Fibroblast of peridontal ligament (primary cell): ENCODE measurements around the gene ZFHX2.
"Not testable (repeated sequence)": the region's sequence is repeated elsewhere in the genome, so short reads cannot be mapped to it uniquely, and the experiment has no call there.

ENCODE experiments used
- DNase-seq: peaks from one replicate; pipeline ENCODE4 v3.0.0-alpha.2; 2010; ENCODE audit errors: extremely low read depth

The ZFHX2 gene

GRCh38 chr14:23551266-23552028, at the start of gene ZFHX2:
Gene ZFHX2, minus strand, starts transcription at chr14:23551765. Its CDS starts 16,440 bp downstream, at chr14:23535325.
- DNase-seq: peak; percentile 50

GRCh38 chr14:23600806-23601205, 49.2 kb upstream of the ZFHX2 start:
- DNase-seq: no peak

- DNase-seq: no peak
Observed at GRCh38 chr14:23600322-23600707, 48.8 kb upstream of the ZFHX2 start.

GRCh38 chr14:23594191-23594590, 42.6 kb upstream of the ZFHX2 start:
- not testable (repeated sequence) for DNase-seq

GRCh38 chr14:23590198-23590597, 38.6 kb upstream of the ZFHX2 start:
- DNase-seq: no peak

- DNase-seq: no peak
Observed at GRCh38 chr14:23589606-23590005, 38.0 kb upstream of the ZFHX2 start.

- peak; percentile 75 for DNase-seq
Observed at GRCh38 chr14:23588884-23589598, 37.5 kb upstream of the ZFHX2 start.

- DNase-seq: not testable (repeated sequence)
Observed at GRCh38 chr14:23584527-23585203, 33.1 kb upstream of the ZFHX2 start.

- not testable (repeated sequence) for DNase-seq
Observed at GRCh38 chr14:23583761-23584526, 32.4 kb upstream of the ZFHX2 start.

- no peak for DNase-seq
Observed at GRCh38 chr14:23582906-23583760, 31.6 kb upstream of the ZFHX2 start.

GRCh38 chr14:23580948-23581281, 29.4 kb upstream of the ZFHX2 start:
- no peak for DNase-seq

- no peak for DNase-seq
Observed at GRCh38 chr14:23580152-23580926, 28.8 kb upstream of the ZFHX2 start.

GRCh38 chr14:23579739-23580138, 28.2 kb upstream of the ZFHX2 start:
- DNase-seq: no peak

GRCh38 chr14:23579311-23579630, 27.7 kb upstream of the ZFHX2 start:
- DNase-seq: no peak

GRCh38 chr14:23578560-23579310, 27.2 kb upstream of the ZFHX2 start, which contains the start of gene JPH4:
Gene JPH4, minus strand, starts transcription at chr14:23578790. Its CDS starts 1,337 bp downstream, at chr14:23577453.
- no peak for DNase-seq

GRCh38 chr14:23577710-23578392, 26.3 kb upstream of the ZFHX2 start:
- no peak for DNase-seq

GRCh38 chr14:23577004-23577681, 25.6 kb upstream of the ZFHX2 start:
- DNase-seq: no peak

- no peak for DNase-seq
Observed at GRCh38 chr14:23573384-23574015, 21.9 kb upstream of the ZFHX2 start.
